GM12875 (cell line): ENCODE results near the gene GK.
A peak's percentile ranks its signal among the peaks of the same experiment; 100 is the strongest.

Source experiments
- H3K4me3 ChIP-seq: one replicate; pipeline ENCODE4 v1.5.1; 2011; ENCODE audit warnings: low read depth, low read length, control low read depth
- TF ChIP-seq, protein P1 (sequence below): IDR thresholded peaks from 2 replicates; pipeline ENCODE4 v1.5.1; 2011; ENCODE audit warnings: low read depth, mild to moderate bottlenecking, control low read depth, inconsistent platforms, low read length, moderate library complexity, borderline replicate concordance; ENCODE audit not compliant: insufficient read depth

GK gene

DNA sequence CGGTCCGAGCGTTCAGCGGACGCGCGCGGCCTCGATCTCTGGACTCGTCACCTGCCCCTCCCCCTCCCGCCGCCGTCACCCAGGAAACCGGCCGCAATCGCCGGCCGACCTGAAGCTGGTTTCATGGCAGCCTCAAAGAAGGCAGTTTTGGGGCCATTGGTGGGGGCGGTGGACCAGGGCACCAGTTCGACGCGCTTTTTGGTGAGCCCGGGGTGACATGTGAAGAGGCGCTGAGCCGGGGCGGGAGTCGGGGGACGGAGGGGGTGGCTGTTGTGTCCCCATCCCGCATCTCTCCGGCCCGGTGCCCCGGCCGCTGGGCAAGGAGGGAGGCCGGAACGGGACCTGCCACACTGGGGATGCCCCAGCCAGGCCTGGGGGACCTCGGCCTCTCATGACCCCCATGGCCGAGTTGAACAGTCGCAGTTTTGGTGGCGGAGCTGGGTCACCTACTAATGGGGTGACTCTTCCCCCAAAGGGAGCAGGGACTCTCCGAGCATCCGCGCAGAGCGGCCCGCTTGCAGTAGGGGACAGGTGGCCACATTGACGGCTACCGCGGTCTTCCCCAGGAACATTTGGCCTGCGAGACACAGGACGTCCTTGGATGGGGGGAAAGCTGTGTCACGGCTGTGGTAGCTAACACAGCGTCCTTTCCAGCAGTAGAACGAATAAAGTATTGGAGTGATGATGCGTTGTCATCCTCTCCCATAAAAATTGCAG is at the start of gene GK:
Gene GK (plus strand): TSS at position 9 of the 717 bp plus-strand sequence. CDS start 115 bp downstream, at position 124.
- TF ChIP-seq, protein P1, sequence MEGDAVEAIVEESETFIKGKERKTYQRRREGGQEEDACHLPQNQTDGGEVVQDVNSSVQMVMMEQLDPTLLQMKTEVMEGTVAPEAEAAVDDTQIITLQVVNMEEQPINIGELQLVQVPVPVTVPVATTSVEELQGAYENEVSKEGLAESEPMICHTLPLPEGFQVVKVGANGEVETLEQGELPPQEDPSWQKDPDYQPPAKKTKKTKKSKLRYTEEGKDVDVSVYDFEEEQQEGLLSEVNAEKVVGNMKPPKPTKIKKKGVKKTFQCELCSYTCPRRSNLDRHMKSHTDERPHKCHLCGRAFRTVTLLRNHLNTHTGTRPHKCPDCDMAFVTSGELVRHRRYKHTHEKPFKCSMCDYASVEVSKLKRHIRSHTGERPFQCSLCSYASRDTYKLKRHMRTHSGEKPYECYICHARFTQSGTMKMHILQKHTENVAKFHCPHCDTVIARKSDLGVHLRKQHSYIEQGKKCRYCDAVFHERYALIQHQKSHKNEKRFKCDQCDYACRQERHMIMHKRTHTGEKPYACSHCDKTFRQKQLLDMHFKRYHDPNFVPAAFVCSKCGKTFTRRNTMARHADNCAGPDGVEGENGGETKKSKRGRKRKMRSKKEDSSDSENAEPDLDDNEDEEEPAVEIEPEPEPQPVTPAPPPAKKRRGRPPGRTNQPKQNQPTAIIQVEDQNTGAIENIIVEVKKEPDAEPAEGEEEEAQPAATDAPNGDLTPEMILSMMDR = no peak
- peak within 1 kb of the TSS; percentile 71 for H3K4me3 ChIP-seq

DNA sequence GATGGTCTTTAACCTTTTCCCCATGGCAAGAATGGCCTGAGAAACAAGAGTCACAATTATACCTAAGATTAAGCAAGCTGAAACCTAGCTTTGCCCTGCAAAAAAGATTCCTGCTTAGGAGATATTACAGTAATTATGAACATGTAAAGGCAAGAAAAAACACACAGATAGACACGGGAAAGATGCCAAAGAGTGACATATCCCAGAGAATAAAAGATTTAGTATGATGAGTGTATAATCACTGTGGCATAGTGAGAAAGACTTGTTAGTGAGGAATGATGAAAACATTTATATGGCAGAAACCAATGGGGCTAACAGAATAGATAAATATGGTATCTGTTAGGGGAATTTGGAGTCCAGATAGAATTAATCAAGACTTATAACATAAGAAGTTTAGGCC is 46.1 kb upstream of the GK start:
- no peak overlapping the region for H3K4me3 ChIP-seq
- TF ChIP-seq, protein P1 = no peak

DNA sequence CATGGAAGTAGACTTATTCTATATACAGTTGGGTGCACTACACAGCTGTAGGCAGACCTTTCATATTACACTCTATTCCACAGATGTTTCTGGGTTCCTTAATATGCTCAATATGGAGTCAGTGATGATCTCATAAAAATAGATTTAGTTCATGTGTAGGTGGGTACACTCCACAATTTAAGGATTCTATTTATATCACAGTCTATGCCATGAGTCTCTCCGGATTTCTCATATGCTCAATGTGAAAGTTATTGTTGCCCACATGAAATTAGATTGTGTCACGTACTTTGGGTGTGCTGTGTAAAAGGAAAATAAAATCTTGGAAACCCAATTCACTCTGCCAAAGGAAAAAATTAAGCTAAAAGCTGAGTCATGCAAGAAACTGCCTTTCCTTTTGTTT is 43.2 kb upstream of the GK start:
- H3K4me3 ChIP-seq = no peak overlapping the region
- TF ChIP-seq, protein P1 = no peak

DNA sequence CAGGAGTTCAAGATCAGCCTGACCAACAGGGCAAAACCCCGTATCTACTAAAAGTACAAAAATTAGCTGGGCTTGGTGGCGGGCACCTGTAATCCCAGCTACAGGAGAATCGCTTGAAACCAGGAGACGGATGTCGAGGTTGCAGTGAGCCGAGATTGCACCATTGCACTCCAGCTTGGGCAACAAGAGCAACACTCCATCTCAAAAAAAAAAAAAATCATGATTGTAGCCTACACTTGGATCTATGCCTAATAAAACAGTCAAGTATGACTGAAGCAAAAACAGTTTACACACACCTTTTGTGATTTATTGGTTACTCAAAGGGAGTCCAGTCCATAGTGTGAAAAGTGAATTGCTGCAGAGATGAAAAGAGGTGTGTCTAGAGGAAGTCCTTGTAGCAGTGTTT is 41.0 kb upstream of the GK start:
- TF ChIP-seq, protein P1 = no peak
- no peak overlapping the region for H3K4me3 ChIP-seq

DNA sequence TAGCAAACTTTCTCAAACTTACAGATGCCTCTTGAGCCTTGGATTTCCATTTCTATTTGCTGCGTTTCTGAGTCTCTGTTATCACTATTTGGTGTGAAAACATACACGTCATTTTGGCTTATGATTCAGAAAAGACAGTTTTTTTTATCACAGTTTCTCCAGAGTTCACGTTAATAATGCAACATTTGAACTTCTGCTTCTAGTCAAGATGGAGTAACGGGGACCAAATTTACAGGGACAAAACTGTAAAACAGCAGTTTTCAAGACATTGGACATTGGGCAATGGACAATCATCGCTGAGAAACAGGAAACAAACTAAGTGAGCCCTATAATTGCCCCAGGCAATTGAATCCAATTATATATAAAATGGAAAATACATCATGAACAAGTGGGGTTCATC is 39.5 kb upstream of the GK start:
- TF ChIP-seq, protein P1 = no peak
- H3K4me3 ChIP-seq = no peak overlapping the region

DNA sequence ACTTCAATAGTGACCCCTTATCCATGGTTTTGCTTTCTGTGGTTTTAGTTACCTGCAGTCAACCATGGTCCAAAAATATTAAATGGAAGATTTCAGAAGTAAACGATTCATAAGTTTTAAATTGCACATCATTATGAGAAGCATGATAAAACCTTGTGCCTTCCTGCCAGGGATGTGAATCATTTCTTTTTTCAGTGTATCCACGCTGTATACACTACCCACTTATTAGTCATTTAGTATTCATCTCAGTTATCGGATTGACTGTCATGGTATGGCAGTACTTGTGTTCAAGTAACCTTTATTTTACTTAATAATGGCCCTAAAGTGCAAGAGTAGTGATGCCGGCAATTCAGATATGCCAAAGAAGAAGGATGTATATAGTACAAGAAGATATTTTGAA is 38.0 kb upstream of the GK start:
- no peak overlapping the region for H3K4me3 ChIP-seq
- TF ChIP-seq, protein P1 = no peak

DNA sequence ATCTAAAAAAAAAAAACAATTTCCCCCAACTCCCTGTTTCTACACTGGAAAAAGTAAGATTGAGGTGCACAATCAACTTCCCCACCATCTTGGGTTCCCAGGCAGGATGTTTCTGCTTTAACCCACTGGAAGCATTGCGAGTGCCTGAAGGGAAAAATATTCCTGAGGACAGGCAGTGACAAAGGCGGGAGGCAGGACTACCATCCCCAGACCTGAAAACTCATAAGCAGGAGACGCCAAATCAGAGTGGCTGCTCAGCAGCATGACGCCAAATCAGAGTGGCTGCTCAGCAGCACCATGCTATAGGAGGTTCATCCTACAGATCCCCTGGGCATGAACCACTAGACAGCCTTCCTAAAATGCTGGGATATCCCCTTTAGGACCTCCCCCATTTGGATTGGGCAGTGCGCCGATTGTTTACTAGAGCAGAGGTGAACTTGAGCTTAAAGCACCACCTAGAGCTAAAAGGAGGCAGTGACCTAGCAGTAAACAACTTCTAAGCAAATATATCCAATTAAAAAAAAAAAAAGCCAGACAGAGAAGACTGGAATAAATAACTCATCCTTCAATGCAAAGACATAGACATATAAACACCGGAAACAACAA is 35.0 kb upstream of the GK start:
- no peak overlapping the region for H3K4me3 ChIP-seq
- TF ChIP-seq, protein P1 = no peak; the same call in 1 of the 2 replicates
